Cerebellar cortex (tissue), 1 donor: ENCODE data around the gene TRABD2B.

Experiments used
- DNase-seq: peaks from one replicate; pipeline ENCODE4 v3.0.0-alpha.2; 2015; ENCODE audit warnings: low spot score

The TRABD2B gene

DNA sequence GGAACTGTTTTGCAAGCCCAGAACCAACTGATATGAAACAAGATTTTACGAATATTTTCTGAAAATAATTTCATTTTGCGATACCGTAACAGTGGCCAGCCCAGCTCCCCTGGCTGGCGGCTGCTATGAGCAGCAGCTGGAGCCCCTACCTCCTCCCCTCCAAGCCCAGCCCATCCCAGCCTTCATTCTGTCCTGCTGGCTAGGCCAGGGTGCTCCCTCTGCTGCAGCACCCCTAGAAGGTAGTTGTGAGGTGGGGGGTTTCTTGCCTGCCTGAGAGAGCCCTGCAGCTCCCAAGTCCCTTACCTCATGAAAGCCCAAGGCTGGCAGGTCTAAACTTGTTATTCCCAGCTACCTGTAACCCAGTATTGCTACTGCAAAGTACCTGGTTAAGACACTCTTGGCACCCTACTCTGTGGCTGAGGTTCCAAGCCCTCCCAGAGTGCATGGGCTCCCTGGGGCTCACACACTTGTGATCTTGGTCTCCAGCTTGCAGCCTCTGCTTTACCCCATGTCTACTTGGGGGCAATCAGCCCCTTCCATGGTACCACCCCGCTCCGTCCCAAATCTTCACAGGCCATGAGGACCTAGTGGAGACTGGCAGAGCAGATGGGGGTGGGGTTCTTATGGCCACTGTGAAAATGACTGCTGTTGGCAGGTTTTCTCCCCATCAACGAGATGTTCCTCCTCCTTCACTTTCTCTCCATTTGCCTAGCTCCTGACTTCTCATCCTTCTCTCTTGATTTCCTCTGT, 239.8 kb downstream of the TRABD2B start:
- DNase-seq: no peak

DNA sequence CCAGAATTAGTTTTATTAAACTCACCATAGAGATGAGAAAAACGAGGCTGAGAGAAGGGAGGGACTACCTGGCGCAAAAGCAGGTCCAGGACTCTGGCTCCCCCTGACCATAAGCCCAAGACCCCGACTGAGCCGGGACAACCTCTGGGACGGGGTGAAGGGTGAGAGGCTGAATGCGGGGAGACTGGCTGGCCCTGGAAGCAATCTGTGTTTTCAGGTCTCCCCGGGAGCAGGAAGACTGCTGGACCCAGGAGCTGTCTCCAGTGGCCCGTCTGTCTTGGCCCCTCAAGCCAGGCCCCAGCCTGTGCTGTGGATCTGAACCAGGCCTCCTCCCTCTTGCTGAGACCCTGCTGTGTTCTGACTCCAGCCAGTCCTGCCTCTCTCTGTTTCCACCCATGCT, 240.8 kb downstream of the TRABD2B start:
- no peak for DNase-seq

DNA sequence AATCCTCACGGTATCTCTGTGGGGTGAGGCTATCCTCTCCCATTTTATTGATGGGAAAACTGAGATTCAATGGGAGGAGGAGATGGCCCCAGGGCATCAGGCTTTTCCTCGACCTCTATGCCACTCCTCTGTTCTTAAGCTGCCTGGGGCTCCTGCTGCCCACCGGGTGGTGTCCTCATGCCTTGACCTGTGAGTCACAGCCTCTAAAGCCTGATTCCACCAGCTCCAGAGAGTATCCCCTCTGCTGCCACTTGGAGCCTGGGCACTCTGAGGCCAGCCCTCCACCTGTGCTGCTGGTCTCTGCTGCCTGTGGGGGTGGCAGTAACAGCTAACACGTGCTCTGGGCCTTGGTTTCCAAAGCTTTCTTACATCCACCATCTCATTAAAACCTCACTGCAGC, 241.2 kb downstream of the TRABD2B start:
- DNase-seq: no peak

DNA sequence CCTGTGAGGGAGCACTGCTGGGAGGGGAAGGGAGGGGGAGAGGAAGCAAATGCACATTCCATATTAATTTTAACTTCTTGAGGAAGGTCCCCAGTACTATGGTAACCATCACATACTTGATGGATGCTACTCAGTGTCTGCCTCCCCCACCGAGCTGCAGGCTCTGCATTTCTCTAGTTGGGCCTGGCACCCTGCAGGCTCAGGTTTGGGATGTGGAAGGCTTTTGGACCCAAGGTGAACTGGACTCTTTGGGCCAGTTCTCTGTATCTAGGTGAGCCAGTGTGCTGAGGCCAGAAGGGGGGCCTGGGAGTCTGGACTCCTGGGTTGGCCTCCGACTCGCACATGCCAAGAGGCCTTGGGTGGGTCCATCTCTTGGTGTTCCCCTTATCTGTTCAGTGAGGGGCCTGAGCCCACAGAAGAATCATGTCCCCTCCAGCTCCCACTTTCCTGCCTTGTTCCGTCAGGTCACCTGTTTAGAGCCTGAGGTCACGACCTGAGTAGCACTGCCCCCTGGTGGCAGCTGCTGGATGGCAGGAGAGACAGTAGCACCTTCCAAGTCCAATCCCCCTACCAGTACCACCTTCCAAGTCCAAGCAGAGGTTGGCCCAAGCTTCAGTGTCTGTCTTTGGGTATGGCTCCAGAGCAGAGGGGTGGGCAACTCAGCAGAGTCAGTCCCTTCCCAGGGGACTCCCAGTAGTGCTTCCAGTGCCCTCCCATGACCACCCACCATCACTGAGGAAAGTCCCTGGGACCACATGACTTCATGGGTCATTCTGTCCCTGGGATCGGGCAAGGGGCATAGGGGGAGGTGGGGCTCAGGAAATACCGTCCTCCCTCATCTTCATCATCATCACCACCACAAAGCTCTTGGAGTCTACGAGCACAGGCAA, 241.8 kb downstream of the TRABD2B start:
- DNase-seq: peak; percentile 14

- DNase-seq: no peak
Observed at GRCh38 chr1:47754221-47754620, 243.0 kb downstream of the TRABD2B start.

- no peak for DNase-seq
Observed at GRCh38 chr1:47753808-47754207, 243.4 kb downstream of the TRABD2B start.

DNA sequence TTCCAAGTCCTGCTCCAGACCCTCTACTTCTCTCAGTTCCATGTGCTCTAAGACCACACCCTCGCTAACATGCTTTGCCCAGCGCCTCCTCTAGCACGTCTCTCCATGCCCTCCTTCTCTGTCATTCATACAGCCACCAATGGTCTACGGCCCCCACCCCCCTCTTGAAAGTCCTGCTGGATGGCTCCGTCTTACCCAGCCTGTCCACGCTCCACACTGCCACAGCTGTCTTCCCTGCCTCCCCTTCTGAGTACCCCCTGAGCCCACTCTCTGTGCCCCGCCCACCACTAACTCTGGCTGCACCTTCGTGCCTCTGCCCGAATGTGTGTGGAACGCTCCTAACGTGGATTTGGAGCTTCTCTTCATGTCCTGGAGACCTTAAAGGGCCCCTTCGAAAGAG, 244.6 kb downstream of the TRABD2B start:
- DNase-seq: no peak

DNA sequence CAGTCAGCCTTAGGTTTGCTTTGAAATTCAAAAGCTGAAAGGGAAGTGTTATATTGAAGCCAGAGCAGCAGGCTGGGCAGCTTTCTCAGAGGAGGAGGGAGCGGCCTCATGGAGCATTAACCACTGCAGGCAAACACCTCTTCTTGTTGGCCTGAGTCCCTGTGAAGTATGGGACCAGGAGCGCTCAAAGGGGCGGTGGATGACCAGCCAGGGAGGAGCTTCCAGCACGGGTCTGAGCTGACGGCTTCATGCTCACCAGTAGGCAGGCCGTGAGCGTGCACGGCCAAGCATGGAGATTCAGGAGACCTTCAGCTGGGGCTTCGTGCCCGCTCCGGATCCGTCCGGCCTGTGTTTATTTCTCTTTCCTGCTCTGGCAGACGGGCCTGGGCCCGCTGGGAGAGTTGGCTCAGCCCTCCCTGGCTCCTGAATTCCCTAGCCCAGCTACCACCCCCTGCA, 245.2 kb downstream of the TRABD2B start:
- DNase-seq: peak; percentile 84

GRCh38 chr1:47751193-47751592, 246.0 kb downstream of the TRABD2B start:
- no peak for DNase-seq

DNA sequence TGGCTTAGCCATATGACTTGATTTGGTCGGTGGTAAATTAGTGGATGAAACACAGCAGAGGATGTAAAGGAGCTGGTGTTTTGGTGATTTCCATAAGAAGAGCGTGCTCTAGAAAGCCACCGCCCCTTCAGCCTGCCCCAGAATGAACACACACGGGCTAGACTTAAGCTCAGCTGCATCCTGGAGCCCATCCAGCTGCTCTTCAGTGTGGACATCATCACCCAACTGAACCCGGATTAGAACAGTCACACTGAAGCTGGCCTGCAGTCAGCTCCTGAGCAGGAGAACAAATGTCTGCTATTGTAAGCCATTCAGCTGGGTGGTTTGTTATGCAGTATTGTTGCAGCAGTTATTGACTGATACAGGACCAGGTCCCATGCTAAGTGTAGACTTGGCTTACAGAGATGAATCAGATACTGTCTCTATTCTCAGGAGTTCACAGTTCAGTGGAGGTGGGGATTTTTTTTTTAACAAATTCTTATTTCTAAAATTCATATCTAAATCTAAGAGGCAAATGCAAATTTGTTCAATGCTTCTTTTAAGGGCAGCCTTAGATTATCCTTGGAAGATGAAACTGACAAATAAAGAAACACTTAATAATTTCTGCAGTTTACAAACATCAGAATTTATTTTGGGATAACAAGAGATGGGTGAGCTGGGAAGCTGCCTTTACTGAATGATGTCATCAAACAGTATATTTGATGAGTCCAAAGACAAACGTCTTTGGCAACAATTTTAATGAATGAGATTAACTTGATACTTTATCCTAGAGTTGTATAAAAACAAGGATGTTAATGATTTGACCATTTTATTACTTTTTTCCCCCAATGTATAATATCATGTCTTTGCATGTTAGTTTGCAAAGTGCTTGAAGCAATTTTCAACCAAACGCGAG, 251.2 kb downstream of the TRABD2B start:
- DNase-seq: no peak

DNA sequence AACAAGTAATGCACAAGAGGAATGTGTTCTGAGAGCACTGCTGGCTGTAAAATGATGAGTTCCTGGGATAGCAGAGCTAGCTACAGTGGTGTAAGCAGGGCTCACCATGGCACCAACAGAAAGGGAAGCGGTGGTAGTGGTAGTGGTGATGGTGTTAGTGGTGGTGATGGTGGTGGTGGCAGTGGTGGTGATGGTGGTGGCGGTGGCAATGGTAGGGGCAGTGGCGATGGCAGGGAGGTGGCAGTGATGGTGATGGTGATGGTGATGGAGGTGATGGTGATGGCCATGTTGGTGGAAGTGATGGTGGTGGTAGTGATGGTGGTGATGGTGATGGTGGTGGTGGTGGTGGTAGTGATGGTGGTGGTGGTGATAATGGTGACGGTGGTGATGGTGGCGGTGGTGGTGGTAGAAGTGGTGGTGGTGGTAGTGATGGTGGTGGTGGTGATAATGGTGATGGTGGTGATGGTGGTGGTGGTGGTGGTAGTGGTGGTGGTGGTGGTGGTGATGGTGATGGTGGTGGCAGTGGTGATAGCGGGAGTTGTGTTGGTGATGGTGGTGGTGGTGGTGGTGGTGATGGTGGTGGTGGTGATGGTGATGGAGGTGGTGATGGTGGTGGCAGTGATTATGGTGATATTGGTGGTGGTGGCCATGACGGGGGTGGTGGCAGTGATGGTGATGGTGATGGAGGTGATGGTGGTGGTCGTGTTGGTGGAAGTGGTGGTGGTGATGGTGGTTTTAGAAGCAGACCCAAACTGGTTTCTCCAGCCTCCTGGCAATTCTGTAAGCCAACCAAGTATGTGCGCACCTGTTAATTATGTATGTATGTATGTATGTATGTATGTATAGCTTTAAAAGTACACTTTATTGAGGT, 254.1 kb downstream of the TRABD2B start:
- no peak for DNase-seq

- DNase-seq: peak; percentile 52
Observed at GRCh38 chr1:47738560-47739182, 258.5 kb downstream of the TRABD2B start.

GRCh38 chr1:47732489-47732888, 264.7 kb downstream of the TRABD2B start:
- DNase-seq: no peak

DNA sequence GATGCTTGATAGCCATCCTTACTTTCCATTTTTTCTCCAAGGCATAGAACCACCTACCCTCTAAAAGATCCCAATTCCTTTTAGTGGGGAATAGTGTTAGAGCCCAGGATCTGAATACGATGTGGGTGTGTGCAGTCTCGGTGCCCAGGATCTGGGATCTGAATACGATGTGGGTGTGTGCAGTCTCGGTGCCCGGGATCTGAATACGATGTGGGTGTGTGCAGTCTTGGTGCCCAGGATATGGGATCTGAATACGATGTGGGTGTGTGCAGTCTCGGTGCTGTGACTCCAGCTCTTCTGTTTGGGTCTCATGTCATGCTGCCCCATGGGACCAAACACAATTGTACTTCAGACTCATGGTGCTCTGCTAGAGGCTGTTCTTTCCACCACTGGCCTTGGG, 265.5 kb downstream of the TRABD2B start:
- DNase-seq: no peak

DNA sequence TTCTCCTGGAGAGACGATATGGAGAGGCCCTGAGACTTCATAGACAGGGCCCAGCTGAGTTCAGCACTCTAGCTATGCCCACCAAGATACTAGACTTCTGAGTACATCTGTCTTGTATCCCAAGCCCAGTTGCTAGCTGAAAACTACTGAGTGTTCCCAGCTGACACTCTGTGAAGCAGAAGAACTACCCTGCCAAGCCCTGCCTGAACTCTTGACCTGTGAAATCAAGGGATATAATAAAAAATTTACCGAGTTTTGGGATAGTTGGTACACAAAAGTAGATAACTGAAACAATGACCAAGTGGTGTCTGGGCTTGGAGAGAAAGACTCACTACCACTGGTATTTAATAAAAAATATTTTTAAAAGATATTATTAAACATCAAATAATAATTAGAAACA, 267.5 kb downstream of the TRABD2B start:
- DNase-seq: no peak

GRCh38 chr1:47727697-47728085, 269.5 kb downstream of the TRABD2B start:
- no peak for DNase-seq

DNA sequence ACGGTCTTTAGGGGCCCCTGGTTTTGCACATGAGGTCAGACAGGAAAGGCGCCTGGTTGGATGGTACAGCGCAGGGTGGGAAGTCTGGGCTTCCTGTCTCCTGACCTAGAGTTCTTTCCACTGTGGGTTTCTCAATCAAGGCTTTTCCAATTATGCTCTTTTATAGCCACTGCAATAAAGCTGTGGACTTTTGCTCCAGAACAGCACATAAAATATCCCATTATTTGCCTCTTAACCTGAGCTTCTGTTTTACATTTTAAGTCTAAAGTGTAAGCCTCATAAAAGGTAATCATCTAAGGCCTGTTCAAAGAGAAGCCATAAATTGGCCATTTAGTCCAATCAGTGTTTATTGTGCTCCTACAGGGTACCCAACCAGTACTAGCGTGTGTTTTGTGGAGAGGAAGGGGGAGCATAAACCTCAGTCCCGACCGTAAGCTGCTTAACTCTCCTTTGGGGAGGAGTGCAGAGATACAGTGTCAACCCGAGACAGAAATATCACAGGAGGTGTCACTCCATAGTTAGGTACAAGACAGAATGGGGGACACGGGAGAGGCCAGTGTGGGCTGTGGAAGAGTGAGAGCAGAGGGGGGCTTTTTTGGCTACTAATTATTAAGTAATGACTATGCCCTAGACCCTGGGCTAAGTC, 270.0 kb downstream of the TRABD2B start:
- no peak for DNase-seq

DNA sequence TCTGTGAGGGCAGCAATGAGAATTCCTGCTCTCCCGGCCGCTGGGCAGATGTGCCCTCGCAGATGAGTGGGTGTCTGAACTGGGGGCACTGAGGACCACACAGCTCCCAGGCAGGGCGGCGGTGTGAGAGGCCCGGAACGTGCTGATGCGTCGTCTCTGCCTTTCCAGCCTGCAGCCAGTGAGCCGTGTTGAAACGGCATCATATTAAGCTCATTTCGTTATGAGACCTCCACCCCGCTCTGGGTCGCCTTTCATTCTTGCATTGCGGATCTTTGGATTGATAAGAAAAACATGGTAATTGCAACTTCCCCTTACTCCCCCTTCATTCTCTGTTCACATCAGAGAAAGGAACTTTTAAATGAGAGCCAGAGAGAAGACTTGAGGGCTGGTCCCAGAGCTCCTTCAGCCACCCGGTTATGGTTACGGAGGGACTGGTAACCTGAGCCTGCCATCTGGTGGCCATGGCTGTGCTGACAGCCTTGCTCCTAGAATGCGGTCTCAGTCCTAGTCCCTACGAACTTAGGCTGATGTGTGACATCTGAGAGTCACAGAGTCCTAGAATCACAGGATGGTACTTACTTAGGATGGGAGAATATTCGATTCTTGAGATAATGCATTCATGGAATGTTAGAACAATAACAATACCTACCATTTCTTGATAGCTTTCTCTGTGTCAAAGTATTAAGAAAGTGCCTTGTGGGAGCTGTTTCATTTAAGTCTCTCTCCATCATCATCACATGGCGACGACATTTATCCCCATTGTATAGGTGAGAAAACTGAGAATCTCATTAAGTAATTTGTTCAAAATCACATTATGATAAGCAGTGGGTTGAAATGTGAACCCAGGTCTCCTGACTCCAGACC, 271.0 kb downstream of the TRABD2B start:
- DNase-seq: peak; percentile 84

DNA sequence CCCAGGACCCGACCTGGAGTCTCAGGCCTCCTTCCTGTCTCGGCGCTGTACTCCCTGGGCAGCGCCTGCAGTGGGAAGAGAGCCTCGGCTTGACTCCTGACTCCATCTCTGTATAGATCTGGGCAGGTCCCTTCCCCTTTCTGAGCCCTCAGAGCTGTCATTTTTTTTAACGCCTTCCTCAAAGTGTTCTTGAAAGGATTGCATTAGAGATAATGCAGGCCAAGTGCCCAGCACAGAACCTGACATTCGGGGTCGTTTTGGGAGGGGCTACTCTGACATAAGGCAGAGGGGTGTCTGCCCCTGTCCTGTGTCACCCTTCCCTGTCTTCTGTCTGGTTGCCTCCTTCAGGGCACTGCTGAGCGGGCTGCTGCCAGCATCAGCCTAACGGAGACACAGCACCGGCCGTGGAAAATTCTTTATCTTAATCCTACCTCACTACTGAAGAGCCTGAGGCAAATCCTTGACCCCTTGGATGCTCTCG, 271.6 kb downstream of the TRABD2B start:
- DNase-seq: no peak
